Activated T-cell treated with anti-CD3 and anti-CD28 coated beads for 4 hours (primary cell): Measurements from ENCODE around the gene ULK1.

ENCODE experiments used
- DNase-seq: peaks from one replicate; pipeline ENCODE4 v3.0.0-alpha.2; 2020

The ULK1 gene

GRCh38 chr12:131909752-131910219 lies 15.4 kb downstream of the ULK1 start:
- DNase-seq, result no peak

GRCh38 chr12:131910302-131911027 lies 16.0 kb downstream of the ULK1 start:
- no peak for DNase-seq

- no peak for DNase-seq
Measured at GRCh38 chr12:131911028-131911650, 16.7 kb downstream of the ULK1 start.

GRCh38 chr12:131911851-131912477 lies 17.5 kb downstream of the ULK1 start:
- no peak for DNase-seq

- DNase-seq, result no peak
Measured at GRCh38 chr12:131912518-131913274, 18.3 kb downstream of the ULK1 start.

- no peak for DNase-seq
Measured at GRCh38 chr12:131913666-131914065, 19.2 kb downstream of the ULK1 start.

- DNase-seq, result no peak
Measured at GRCh38 chr12:131914179-131914702, 19.8 kb downstream of the ULK1 start.

- no peak for DNase-seq
Measured at GRCh38 chr12:131915000-131915689, 20.7 kb downstream of the ULK1 start.

- no peak for DNase-seq
Measured at GRCh38 chr12:131915823-131916222, 21.4 kb downstream of the ULK1 start.

GRCh38 chr12:131916306-131917138 lies 22.1 kb downstream of the ULK1 start:
- no peak for DNase-seq

GRCh38 chr12:131917139-131917710 lies 22.8 kb downstream of the ULK1 start:
- DNase-seq, result no peak

- no peak for DNase-seq
Measured at GRCh38 chr12:131917711-131918306, 23.4 kb downstream of the ULK1 start.

- DNase-seq, result no peak
Measured at GRCh38 chr12:131918311-131919050, 24.1 kb downstream of the ULK1 start.

- no peak for DNase-seq
Measured at GRCh38 chr12:131919051-131919347, 24.6 kb downstream of the ULK1 start.

GRCh38 chr12:131919366-131920156 lies 25.1 kb downstream of the ULK1 start:
- DNase-seq, result no peak

GRCh38 chr12:131920157-131920508 lies 25.7 kb downstream of the ULK1 start:
- DNase-seq, result no peak

- no peak for DNase-seq
Measured at GRCh38 chr12:131920902-131921840, 26.7 kb downstream of the ULK1 start.
